ENCODE measurements around the gene CACNA2D2.

The CACNA2D2 gene

GRCh38 chr3:50464569-50464968, 38.9 kb downstream of the CACNA2D2 start:
- TF ChIP-seq EZH2phosphoT487 (conservative IDR thresholded peaks at IDR 0.05; ENCODE audit: low read length) (no peak), CTCF (IDR thresholded peaks at IDR 0.05; ENCODE audit: insufficient read depth, low read length, poor library complexity, severe bottlenecking) (no peak)
- Histone ChIP-seq H3K9me3 (ENCODE audit: insufficient read depth, low read length) (no peaks in the 10 kb centered on the region), H3F3A (ENCODE audit: insufficient read depth) (no peaks in the 10 kb centered on the region), H3K4me2 (ENCODE audit: low read depth, low read length, poor library complexity, severe bottlenecking) (no peak overlapping the region), H3K9ac (ENCODE audit: low read length) (no peak overlapping the region), H3K36me3 (ENCODE audit: low read length) (no peaks in the 10 kb centered on the region), H3K27me3 (ENCODE audit: low read length) (no peaks in the 10 kb centered on the region), H3K9me2 (replicated peaks; ENCODE audit: insufficient read depth, low read length) (no peaks in the 10 kb centered on the region), H3K27ac (ENCODE audit: low read depth, low read length) (no peak overlapping the region), H2AFZ (ENCODE audit: low read depth, low read length, severe bottlenecking) (no peak overlapping the region), H3K79me2 (ENCODE audit: insufficient read depth, low read length) (no peaks in the 10 kb centered on the region), H4K20me1 (ENCODE audit: low read depth, low read length) (no peaks in the 10 kb centered on the region), H3K4me3 (ENCODE audit: insufficient read depth, low read length, poor library complexity, severe bottlenecking) (no peak overlapping the region)

- Histone ChIP-seq H3K4me2 (ENCODE audit: low read depth, low read length, poor library complexity, severe bottlenecking) (no peak overlapping the region), H3F3A (ENCODE audit: insufficient read depth) (no peaks in the 10 kb centered on the region), H3K9me2 (replicated peaks; ENCODE audit: insufficient read depth, low read length) (no peaks in the 10 kb centered on the region), H4K20me1 (ENCODE audit: low read depth, low read length) (no peaks in the 10 kb centered on the region), H3K9me3 (ENCODE audit: insufficient read depth, low read length) (no peaks in the 10 kb centered on the region), H3K4me3 (ENCODE audit: insufficient read depth, low read length, poor library complexity, severe bottlenecking) (no peak overlapping the region), H3K79me2 (ENCODE audit: insufficient read depth, low read length) (no peaks in the 10 kb centered on the region), H3K9ac (ENCODE audit: low read length) (no peak overlapping the region), H3K36me3 (ENCODE audit: low read length) (no peaks in the 10 kb centered on the region), H2AFZ (ENCODE audit: low read depth, low read length, severe bottlenecking) (no peak overlapping the region), H3K27ac (ENCODE audit: low read depth, low read length) (no peak overlapping the region), H3K27me3 (ENCODE audit: low read length) (no peaks in the 10 kb centered on the region)
- TF ChIP-seq CTCF (IDR thresholded peaks at IDR 0.05; ENCODE audit: insufficient read depth, low read length, poor library complexity, severe bottlenecking) (no peak), EZH2phosphoT487 (conservative IDR thresholded peaks at IDR 0.05; ENCODE audit: low read length) (no peak)
Observed at GRCh38 chr3:50459785-50460184, 43.6 kb downstream of the CACNA2D2 start.

GRCh38 chr3:50457988-50458387, 45.4 kb downstream of the CACNA2D2 start:
- Histone ChIP-seq H3F3A (ENCODE audit: insufficient read depth) (no peaks in the 10 kb centered on the region), H3K9me2 (replicated peaks; ENCODE audit: insufficient read depth, low read length) (no peaks in the 10 kb centered on the region), H3K9ac (ENCODE audit: low read length) (no peak overlapping the region)

More at GRCh38 chr3:50457988-50458387, 45.4 kb downstream of the CACNA2D2 start:
- TF ChIP-seq EZH2phosphoT487 (conservative IDR thresholded peaks at IDR 0.05; ENCODE audit: low read length): no peak
- TF ChIP-seq CTCF (IDR thresholded peaks at IDR 0.05; ENCODE audit: insufficient read depth, low read length, poor library complexity, severe bottlenecking): no peak
- H3K4me3 ChIP-seq (ENCODE audit: insufficient read depth, low read length, poor library complexity, severe bottlenecking): no peak overlapping the region
- no peaks in the 10 kb centered on the region for H4K20me1 ChIP-seq (ENCODE audit: low read depth, low read length)
- no peak overlapping the region for H2AFZ ChIP-seq (ENCODE audit: low read depth, low read length, severe bottlenecking)
- no peak overlapping the region for H3K4me2 ChIP-seq (ENCODE audit: low read depth, low read length, poor library complexity, severe bottlenecking)
- H3K79me2 ChIP-seq (ENCODE audit: insufficient read depth, low read length): no peaks in the 10 kb centered on the region
- no peaks in the 10 kb centered on the region for H3K27me3 ChIP-seq (ENCODE audit: low read length)
- H3K27ac ChIP-seq (ENCODE audit: low read depth, low read length): no peak overlapping the region
- no peaks in the 10 kb centered on the region for H3K36me3 ChIP-seq (ENCODE audit: low read length)
- H3K9me3 ChIP-seq (ENCODE audit: insufficient read depth, low read length): no peaks in the 10 kb centered on the region

Measured in SU-DHL-6 (cell line).